NCI-H1048 (cell line): ENCODE measurements around the gene VPS51.

Source experiments
- DNase-seq: peaks from one replicate; lab custom pipeline; 2025; lab: John Stamatoyannopoulos, UW

Gene VPS51

GRCh38 chr11:65095974-65096806, at the start of gene VPS51:
VPS51 (plus strand) TSS chr11:65096214; CDS start chr11:65096251, 37 bp downstream.
- DNase-seq = peak; percentile 68

- DNase-seq = no peak
Observed at GRCh38 chr11:65047581-65048422, 48.2 kb upstream of the VPS51 start.

GRCh38 chr11:65051398-65051858, 44.6 kb upstream of the VPS51 start:
- no peak for DNase-seq

GRCh38 chr11:65053827-65054508, 42.0 kb upstream of the VPS51 start:
- no peak for DNase-seq

- no peak for DNase-seq
Observed at GRCh38 chr11:65055538-65055937, 40.5 kb upstream of the VPS51 start.

- no peak for DNase-seq
Observed at GRCh38 chr11:65056999-65057398, 39.0 kb upstream of the VPS51 start.

GRCh38 chr11:65057526-65057925, 38.5 kb upstream of the VPS51 start:
- DNase-seq = no peak

GRCh38 chr11:65058012-65058411, 38.0 kb upstream of the VPS51 start:
- DNase-seq = no peak

GRCh38 chr11:65058419-65059054, 37.5 kb upstream of the VPS51 start, which contains the start of gene NAALADL1:
NAALADL1 (minus strand) TSS chr11:65058553; CDS start chr11:65058521, 32 bp downstream.
- no peak for DNase-seq

- DNase-seq = no peak
Observed at GRCh38 chr11:65059523-65059922, 36.5 kb upstream of the VPS51 start.

- no peak for DNase-seq
Observed at GRCh38 chr11:65059959-65060824, 35.8 kb upstream of the VPS51 start.

GRCh38 chr11:65060913-65061408, 35.1 kb upstream of the VPS51 start:
- no peak for DNase-seq

GRCh38 chr11:65063532-65063931, 32.5 kb upstream of the VPS51 start:
- no peak for DNase-seq

GRCh38 chr11:65064847-65065240, 31.2 kb upstream of the VPS51 start:
- no peak for DNase-seq

GRCh38 chr11:65065851-65066250, 30.2 kb upstream of the VPS51 start:
- no peak for DNase-seq

- no peak for DNase-seq
Observed at GRCh38 chr11:65066315-65066714, 29.7 kb upstream of the VPS51 start.

- no peak for DNase-seq
Observed at GRCh38 chr11:65066805-65067291, 29.2 kb upstream of the VPS51 start.

- no peak for DNase-seq
Observed at GRCh38 chr11:65067446-65067845, 28.6 kb upstream of the VPS51 start.

- DNase-seq = no peak
Observed at GRCh38 chr11:65069217-65069616, 26.8 kb upstream of the VPS51 start.

- no peak for DNase-seq
Observed at GRCh38 chr11:65071907-65072630, 23.9 kb upstream of the VPS51 start.
